ENCODE data around the gene DBNL.

DNA sequence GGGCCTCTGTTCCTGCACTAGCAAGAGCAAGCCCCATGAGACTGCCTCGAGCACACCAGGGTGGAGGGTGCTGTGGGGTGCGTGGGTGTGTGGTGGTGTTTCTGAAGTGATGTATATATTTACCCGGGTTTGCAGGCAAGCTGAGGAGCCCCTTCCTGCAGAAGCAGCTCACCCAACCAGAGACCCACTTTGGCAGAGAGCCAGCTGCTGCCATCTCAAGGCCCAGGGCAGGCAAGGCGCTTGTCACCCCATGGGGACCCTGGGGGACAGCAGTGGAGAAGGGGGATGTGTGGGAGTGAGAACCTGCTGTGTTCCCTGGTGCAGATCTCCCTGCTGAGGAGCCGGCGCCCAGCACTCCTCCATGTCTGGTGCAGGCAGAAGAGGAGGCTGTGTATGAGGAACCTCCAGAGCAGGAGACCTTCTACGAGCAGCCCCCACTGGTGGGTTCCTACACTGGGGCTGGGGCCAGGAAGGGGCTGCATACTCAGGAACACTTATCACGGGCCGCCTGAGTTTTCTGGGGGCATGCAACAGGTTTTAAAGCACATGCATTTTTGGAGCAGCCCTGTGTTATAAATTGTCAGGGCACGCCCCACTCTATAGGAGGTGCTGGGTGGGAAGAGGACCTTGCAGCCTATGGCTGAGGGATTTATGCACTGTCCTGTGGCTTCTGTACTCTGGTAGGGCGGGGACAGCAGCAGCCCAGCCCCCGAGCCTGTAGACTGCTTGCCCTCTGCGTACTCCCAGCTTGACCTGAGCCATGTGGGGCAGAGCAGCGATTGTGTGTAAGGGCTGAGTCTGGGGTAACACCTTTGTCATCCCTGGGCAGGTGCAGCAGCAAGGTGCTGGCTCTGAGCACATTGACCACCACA is 15.0 kb downstream of the DBNL start:
- no peak for TF ChIP-seq CTCF (IDR thresholded peaks at IDR 0.05)
- TF ChIP-seq POLR2AphosphoS5 (IDR thresholded peaks at IDR 0.05) = no peak
- no peak for TF ChIP-seq POLR2A (IDR thresholded peaks at IDR 0.05)
- TF ChIP-seq EP300 (IDR thresholded peaks at IDR 0.05) = no peak

Data from upper lobe of left lung (tissue), 4 donors.